HG03520 (cell line): ENCODE measurements around the gene PAPSS1.
"Not testable (repeated sequence)": the region's sequence is repeated elsewhere in the genome, so short reads cannot be mapped to it uniquely, and the experiment has no call there.

Experiments used
- ATAC-seq: cut with Tn5 transposase; IDR thresholded peaks from one replicate; pipeline ENCODE4 v1.9.1; 2021; ENCODE audit warnings: mild to moderate bottlenecking, moderate library complexity; ENCODE audit not compliant: unreplicated experiment

The PAPSS1 gene

DNA sequence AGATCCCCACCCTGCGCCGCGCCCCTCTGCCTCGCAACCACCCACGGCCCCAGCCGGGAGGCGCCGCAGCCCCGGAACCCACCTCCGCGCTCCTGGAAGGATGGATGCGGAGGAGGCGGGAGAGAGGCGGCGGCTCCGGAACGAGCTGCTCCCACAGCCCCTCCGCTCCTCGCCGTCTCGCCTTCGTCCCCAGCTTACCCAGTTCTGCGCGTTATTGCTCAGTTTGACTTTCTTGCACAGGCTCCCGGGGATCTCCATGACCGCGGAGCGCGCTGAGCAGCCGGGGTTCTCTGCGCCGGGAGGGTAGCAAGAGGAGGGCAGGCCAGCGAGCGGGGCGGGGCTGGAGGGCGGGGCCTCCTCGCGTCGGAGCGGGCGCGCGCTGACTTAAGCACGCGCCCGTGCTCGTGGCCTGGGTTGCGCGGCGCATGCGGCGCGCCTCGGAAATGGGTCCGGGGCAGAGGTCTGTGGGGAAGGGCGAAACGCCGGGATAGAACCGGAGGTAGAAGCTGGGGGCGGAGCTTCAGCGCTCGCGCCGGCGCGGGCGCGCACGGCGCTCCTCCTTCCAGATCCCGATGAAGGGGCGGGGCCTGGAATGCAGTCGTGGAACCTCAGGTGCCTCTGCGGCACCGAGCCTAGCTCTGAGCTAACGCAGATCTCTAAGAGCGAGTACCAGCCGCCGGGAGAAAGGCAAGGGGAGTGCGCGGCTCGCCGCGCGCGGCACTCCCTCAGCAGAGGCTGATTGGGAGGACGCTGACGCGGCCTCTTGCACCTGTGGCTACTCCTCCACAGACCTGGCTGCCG lies at the start of gene PAPSS1:
Gene PAPSS1 (minus strand): TSS at position 313 of the 801 bp plus-strand sequence. CDS start 55 bp downstream, at position 258.
- peak; percentile 86 for ATAC-seq

DNA sequence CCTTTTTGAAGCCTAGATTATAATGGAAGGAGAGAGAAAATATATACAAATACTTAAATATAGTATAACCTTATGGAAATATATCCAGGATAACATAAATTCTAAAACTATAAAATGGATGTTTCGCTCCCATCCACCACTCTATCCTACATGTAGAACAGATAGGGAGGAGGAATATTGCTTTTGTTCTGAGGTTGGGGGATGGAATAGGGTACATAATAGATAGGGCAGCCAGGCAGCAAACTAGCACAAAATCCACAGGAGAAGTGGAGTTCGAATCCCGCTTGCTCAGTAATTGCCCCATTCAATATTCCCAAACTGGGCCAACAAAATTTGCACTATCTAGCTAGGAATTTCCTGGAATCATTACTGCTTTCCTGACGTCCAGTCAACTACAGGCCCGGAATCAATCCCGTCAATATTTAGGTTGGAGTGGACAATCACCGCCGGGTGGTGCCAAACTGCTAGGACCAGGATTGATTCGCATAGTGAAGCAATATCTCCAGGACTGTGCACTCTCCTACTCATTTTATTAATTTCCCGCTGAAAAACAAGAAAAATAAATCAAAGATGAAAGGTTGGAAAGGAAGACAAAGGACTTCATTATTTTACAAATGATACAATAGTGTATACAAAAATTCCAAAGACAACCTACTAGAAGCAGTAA lies 40.4 kb upstream of the PAPSS1 start:
- ATAC-seq = no peak

DNA sequence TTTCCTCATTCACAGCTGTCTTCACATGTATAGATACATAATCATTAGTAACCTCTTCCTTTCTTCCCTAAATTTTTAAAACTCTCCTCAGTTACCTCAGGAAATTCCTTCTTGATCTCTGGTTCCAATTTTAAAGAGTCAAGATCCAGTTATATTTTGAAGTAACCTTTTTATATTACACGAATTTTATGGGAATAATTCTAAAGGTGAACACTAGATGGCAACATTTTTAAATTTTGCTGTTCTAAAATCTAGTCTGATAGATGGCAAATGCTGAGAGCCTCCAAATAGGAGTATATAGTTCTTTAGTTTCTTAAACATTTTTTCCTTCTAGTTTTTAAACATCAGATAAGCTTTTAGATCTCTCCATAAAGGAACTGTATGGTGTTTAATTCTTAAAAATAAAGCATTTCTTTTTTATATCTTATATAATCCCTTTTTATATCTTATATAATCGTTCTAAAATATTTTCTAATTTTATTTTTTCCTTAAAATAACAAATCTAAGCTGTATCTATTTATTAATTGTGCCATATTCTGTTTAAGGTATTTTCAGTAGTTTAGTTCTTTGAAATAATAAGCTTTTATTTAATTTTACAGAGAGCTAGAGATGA lies 37.9 kb upstream of the PAPSS1 start:
- ATAC-seq = no peak

DNA sequence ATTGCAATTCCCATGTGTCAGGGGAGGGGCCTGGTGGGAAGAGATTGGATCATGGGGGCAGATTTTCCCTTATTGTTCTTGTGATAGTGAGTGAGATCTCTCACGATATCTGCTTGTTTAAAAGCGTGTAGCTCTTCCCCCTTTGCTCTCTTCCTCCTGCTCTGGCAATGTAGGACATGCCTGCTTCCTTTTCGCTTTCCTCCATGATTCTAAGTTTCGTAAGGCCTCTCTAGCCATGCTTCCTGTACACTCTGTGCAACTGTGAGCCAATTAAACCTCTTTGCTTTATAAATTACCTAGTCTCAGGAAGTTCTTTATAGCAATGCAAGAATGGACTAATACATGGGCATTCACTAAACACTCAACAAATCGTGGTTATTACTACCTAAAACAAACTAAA lies 37.2 kb upstream of the PAPSS1 start:
- ATAC-seq = no peak

DNA sequence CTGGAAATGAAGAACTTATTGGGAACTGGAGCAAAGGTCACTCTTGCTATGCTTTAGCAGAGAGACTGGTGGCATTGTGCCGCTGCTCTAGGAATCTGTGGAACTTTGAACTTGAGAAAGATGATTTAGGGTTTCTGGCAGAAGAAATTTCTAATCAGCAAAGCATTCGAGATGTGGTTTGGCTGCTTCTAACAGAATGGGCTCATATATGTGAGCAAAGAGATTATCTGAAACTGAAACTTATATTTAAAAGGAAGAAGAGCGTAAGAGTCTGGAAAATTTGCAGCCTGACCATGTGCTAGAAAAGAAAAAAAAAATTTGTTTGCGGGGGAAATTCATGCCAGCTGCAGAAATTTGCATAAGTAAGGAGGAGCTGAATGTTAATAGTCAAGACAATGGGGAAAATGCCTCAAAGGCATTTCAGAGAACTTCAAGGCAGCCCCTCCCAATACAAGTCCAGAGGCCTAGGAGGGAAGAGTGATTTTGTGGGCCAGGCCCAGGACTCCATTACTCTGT lies 35.9 kb upstream of the PAPSS1 start:
- ATAC-seq = no peak

DNA sequence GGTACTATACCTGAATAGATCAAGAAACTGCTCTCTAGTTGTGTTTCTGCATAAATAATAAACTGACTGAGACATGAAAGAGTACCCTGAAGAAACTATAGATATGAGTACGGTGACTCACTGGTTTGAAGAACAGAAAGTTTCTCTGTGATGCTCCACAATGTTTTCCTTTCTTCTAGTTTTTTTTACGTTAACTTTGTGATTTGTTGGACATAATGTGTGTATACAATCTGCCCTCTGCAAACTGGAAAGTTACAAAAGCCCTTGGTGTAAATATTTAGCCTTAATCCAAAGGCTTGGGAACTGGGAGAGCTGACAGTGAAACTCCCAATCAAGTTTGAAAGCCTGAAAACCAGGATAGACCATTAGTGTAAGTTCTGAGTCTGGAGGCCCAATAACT lies 31.6 kb upstream of the PAPSS1 start:
- no peak for ATAC-seq

DNA sequence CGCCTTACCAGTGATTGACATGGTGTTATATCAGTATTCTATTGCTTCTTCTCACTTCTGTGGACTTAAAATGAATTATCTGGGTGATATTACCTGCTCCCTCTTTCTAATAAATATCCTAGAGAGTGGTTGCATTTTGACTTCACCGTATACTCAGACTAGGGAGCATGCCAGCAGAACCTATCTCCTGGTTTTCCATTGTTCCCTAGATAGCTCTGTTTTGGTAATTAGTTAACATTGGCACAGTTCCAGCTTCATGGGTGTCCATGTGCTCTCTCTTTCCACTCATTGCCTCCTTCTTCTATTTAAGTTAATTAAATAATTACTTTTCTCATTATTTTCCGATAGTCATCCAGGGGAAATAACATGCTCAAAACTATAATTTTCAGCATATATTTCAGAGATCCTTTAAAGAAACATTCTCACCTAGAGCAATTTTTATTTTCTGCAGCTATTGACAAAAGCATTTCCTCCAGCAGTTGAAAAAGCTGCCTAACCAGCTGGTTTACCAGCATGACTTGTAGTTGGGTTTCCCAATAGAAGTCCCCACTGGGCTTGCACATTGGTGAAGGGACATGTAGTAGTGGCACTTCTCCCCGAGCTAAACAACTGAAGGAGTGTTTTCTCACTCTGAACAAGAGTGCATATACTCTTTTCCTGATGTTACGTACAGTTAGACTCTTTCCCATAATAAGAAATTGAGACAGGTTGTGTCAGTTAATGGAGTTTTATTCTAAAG lies 27.9 kb upstream of the PAPSS1 start:
- ATAC-seq = no peak

DNA sequence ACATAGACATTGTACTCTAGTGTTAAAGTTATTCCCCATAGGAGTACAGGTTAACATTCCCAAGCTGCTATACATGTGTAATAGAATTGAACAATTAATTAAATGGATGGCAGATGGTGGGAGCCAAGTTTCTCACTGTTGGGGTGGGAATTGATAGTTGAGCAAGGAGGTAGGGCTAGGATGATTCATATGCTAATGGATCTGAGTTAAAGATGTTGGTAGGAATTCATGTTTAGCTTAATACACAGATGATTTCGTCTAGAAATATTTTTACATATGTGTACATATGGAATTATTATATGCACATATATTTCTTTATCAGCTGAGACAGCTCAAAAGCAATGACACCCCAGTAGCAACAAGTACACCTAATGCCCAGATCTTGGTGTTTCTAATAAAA lies 26.1 kb upstream of the PAPSS1 start:
- ATAC-seq = no peak

DNA sequence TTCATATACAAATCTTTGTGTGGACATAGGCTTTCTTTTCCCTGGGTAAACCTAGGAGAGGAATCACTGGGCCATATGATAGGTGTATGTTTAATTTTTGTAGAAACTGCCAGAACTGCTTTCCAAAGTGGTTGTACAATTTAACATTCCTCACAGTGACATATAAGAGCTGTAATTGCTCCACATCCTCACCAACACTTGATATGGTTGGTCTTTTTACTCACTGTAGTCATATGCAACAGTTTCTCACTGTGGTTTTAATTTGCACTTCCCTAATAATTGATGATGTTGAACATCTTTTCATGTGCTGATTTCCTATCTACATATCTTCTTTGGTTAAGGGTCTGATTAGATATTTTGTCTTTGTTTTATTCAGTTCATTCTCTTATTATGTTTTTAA lies 24.5 kb upstream of the PAPSS1 start:
- ATAC-seq = no peak

DNA sequence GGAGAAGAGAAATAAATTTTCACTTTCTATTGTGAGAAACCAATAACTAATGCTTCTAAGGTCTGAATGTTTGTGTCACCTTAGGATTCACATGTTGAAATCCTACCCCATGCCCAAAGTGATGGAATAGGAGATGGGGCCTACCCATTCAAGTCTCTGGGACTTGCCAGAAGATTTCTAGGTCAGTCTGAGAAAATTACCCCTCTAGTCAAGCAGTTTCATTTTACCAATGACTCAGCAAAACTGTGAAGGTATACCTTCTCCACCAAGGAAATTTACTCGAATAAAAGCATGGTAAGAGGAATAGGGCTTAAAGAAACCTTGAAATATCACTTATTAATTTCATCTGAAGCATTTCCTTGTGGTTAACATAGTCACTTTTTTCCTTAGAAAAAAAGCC lies 23.5 kb upstream of the PAPSS1 start:
- no peak for ATAC-seq

DNA sequence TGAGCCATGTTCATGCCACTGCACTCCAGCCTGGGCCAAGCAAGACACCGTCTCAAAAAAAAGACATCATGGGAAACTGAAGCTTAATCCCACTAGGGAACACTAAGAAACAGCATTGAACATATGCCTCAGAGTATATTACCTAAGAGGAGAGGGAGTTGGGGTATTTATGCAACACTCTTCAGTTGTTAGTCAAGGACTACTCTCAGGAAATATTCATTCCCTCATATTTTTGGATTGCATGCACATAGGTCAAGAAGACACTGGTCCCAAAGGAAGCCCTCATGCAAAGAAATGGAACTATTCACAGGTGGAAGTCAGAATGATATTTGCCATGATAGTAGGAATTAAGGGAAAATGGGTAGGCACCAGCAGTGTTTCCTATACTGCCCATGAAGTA lies 22.8 kb upstream of the PAPSS1 start:
- no peak for ATAC-seq

DNA sequence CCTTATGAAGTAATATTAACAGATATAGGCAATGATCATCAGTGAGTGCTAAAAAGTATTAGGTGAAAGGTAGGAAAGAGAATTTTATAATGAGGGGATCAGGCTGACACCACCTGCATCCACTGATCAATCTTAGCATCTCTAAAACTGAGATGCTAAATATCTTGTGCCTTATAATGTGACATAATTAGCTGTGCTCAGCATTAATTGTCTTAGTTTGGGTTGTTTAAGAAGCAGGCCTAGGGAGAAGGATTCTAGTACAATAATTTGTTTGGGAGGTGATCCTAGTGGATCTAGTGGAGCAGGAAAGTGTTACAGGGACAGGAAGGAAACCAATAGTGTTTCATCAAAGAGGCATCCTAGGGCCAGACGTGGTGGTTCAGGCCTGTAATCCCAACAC lies 22.2 kb upstream of the PAPSS1 start:
- no peak for ATAC-seq

DNA sequence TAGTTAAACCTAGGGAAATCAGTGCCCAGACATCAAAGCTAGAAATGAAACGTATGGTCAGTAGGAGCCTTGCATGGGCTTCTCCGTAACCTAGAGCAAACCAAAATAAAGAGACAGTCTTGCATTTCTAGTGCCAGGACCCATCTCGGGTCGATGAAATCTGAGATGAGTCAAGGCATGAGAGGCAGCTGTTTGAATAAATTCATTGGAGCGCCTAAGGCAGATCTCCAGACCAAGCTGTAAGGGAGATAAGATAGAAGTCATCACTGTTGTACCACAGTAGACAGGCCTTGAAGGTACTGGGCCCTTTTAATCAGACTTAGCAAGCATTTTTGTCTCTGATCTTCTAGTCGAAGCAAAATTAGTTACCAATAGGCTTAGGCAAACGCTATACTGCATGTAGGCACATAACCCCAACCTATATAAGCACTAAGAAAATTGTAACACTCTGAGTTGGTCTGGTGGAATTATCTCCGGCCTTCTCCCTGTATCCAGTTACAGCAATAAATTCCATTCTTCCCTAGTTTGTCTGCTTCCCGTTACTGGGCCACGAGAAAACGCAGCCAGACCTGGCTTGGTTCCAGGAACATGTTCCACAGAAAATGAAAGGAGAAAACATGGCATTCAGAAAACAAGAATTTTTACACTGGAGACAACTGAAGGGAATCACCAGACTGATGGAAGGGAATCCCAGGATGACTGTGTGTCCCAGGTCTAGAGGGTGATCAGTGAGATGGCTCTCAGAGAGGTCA lies 21.1 kb upstream of the PAPSS1 start:
- ATAC-seq = no peak

DNA sequence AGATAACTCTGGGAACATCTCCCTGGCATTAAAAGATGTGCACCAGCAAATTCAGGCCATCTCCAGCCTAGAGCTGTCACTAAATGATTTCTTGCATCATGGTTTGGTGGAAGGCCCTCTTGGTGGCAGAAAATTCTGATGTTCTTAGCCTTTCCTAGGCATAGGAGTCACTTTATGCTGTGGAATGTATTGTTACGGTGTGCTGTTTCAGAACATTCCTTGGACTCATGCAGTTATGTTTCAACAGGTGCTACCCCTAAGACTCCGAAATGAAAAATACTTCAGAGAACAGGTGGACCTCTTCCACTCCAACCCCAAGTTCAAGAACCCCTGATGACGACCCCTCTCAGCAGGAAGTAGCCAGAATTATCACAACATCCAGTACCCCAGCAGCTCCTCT lies 20.3 kb upstream of the PAPSS1 start:
- ATAC-seq = no peak

DNA sequence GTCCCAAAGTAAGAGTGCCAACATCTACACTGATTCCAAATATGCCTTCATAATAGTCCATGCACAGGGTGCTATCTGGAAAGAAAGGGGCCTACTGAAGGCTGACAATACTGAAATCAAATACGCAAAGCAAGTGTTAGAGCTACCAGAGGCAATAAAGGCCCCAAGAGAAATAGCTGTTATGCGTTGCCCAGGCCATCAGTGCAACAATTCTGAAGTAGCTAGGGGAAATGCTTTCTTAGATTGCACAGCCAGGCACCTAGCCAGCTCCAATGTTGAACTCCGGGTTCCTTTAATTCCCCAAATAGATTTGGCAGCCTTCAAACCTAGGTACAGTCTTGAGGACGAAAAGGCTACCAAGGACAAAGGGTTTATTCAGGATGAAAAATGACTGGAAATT lies 17.4 kb upstream of the PAPSS1 start:
- ATAC-seq = no peak

DNA sequence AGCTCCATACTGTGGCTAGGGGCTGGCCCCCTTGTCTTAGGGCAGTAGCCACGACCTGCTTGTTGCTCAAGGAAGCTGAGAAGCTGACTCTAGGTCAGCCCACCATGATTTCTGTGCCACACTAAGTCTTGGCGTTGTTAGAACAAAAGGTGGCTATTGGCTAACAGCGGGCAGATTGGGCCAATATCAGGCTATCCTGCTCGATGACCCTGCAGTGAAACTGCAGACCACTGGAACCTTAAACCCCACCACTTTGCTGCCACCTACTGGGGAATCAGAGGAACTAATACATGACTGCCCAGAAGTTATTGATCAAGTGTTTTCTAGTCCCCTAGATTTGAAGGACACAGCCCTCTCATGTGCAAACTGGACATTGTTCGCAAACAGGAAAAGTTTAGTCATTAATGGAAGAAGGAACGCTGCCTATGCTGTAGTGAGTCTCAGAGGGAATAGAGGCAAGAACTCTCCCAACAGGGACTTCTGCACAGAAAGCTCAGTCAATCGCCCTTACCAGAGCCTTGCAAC lies 17.0 kb upstream of the PAPSS1 start:
- peak; percentile 60 for ATAC-seq

DNA sequence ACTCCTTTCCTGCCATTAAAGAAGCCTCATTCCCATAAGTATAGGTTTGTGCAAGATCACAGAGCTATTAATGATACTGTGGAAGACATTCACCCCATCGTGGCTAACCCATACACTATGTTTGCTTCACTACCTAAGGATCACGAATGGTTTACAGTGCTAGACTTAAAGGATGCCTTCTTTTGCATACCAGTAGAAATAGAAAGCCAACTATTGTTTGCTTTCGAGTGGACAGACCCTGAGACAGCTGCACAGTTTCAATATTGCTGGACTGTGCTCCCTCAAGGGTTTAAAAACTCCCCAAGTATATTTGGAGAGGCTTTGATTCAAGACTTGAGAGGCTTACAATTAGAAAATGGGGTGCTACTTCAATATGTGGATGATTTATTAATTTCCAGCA lies 16.0 kb upstream of the PAPSS1 start:
- peak; percentile 52 for ATAC-seq

DNA sequence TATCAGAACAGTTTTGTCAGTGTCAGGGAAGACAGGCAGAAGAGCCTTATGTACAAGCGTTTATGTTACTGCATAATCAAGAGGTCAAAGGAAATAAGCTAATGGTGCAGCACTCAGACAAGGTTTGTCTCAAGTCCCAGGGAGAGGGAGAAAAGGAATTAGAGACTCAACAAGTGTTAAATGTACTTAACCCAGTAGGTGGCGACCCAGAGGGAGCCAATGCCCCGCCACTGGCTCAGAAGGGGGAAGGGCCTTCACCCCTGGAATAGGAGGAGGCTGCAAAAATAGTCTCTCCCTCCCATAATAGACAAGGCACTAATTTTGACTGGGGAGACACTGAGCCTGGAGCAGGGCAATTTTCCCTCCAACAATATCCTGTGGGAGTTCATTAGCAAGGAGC lies 14.1 kb upstream of the PAPSS1 start:
- no peak for ATAC-seq

DNA sequence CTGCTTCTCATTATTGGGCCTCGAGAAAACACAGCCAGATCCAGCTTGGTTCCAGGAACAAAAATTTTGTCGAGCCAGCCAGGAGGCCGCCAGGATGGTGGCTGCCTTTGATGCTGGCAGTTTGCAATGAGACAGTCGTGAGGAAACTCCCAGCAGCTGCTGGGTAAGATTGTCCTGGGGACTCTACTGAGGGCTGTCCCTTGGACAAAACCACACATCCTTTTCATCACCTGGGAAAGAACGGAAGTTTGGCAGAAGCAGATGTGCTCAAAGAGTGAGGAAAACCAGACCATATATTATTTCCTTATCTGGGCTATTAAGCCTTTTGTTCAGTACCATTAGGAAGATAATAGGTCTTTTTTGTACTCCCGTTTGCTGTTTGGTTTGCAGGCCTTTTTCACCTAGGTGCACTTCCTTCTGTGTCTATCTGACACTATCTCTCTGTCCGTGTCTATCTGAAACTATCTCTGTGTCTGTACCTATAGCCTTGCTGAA lies 13.4 kb upstream of the PAPSS1 start:
- ATAC-seq = no peak

DNA sequence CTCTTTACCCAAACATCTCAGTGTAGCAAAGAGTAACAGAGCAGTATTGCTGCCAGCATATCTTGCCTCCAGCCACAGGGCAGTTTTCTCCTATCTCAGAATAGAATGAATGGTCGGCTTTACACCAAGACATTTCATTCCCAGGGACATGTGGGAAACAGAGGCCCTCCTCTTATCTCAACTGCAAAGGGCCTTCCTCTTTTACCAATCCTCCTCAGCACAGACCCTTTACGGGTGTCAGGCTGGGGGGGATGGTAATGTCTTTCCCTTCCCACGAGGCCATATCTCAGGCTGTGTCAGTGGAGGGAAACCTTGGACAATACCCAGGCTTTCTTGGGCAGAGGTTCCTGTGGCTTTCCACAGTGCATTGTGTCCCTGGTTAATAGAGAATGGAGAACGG lies 9.0 kb upstream of the PAPSS1 start:
- not testable (repeated sequence) for ATAC-seq
